GM10266 (cell line): ENCODE data around the gene NCKAP5L.

ENCODE experiments used
- DNase-seq: peaks from one replicate; pipeline ENCODE4 v3.0.0; 2012; ENCODE audit errors: extremely low spot score
- TF ChIP-seq, protein P1 (sequence below): IDR thresholded peaks from 2 replicates; pipeline ENCODE4 v1.5.1; 2012; ENCODE audit warnings: mild to moderate bottlenecking, low read depth; ENCODE audit not compliant: control insufficient read depth, insufficient read depth; ENCODE audit errors: missing control alignments

The NCKAP5L gene

GRCh38 chr12:49741882-49742620 lies 86.2 kb downstream of the NCKAP5L start:
- DNase-seq = peak; percentile 67
- TF ChIP-seq, protein P1, sequence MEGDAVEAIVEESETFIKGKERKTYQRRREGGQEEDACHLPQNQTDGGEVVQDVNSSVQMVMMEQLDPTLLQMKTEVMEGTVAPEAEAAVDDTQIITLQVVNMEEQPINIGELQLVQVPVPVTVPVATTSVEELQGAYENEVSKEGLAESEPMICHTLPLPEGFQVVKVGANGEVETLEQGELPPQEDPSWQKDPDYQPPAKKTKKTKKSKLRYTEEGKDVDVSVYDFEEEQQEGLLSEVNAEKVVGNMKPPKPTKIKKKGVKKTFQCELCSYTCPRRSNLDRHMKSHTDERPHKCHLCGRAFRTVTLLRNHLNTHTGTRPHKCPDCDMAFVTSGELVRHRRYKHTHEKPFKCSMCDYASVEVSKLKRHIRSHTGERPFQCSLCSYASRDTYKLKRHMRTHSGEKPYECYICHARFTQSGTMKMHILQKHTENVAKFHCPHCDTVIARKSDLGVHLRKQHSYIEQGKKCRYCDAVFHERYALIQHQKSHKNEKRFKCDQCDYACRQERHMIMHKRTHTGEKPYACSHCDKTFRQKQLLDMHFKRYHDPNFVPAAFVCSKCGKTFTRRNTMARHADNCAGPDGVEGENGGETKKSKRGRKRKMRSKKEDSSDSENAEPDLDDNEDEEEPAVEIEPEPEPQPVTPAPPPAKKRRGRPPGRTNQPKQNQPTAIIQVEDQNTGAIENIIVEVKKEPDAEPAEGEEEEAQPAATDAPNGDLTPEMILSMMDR = no peak
